Measurements from ENCODE around the gene CDC34.

DNA sequence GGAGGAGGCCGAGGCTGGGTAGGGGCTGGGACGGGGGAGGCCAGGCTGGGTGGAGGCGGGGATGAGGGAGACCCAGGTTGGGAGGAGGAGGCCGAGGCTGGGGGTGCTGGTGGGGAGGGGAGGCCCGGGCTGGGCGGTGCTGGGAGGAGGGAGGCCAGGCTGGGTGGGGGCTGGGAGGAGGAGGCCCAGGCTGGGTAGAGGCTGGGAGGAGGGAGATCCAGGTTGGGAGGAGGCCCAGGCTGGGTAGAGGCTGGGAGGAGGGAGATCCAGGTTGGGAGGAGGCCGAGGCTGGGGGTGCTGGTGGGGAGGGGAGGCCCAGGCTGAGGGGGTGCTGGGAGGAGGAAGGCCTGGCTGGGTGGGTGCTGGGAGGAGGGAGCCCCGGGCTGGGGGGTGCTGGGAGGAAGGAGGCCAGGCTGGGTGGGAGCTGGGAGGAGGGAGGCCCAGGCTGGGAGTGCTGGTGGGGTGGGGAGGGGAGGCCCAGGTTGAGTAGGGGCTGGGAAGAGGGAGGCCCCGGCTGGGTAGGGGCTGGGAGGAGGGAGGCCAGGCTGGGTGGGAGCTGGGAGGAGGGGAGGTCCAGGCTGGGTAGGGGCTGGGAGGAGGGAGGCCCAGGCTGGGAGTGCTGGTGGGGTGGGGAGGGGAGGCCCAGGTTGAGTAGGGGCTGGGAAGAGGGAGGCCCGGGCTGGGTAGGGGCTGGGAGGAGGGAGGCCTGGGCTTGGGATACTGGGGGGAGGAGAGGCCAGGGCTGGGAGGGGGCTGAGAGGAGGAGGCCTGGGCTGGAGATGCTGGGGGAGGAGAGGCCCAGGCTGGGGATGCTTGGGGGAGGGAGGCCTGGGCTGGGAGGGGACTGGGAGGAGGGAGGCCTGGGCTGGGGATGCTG lies 13.6 kb upstream of the CDC34 start:
- TF ChIP-seq CTCF (IDR thresholded peaks at IDR 0.05) (no peak), POLR2AphosphoS5 (IDR thresholded peaks at IDR 0.05) (no peak), POLR2A (IDR thresholded peaks at IDR 0.05) (no peak), EP300 (IDR thresholded peaks at IDR 0.05) (no peak)
